Measurements from ENCODE around the gene TNIK.

DNA sequence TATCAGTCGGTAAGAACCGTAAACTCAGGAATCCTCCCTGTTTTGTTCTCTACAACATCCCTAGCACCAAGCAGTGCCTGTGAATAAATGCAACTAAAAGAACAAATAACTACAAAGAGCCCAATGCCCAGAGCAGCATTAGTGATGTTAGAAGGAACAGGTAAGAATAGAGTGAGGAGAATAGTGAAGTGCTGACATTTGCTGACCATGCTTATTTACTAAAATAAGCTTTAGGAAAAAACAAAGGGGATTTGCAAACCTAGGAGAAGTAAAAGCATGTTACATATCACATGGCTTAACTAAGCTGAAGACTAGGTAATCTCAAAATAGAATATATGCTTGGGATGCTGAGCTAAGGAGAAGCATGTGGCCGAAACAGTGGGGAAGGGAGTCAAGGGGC lies 247.6 kb downstream of the TNIK start:
- TF ChIP-seq, protein P1, sequence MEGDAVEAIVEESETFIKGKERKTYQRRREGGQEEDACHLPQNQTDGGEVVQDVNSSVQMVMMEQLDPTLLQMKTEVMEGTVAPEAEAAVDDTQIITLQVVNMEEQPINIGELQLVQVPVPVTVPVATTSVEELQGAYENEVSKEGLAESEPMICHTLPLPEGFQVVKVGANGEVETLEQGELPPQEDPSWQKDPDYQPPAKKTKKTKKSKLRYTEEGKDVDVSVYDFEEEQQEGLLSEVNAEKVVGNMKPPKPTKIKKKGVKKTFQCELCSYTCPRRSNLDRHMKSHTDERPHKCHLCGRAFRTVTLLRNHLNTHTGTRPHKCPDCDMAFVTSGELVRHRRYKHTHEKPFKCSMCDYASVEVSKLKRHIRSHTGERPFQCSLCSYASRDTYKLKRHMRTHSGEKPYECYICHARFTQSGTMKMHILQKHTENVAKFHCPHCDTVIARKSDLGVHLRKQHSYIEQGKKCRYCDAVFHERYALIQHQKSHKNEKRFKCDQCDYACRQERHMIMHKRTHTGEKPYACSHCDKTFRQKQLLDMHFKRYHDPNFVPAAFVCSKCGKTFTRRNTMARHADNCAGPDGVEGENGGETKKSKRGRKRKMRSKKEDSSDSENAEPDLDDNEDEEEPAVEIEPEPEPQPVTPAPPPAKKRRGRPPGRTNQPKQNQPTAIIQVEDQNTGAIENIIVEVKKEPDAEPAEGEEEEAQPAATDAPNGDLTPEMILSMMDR (IDR thresholded peaks at IDR 0.05; ENCODE audit: low read depth, low read length) = no peak
- TF ChIP-seq POLR2A (IDR thresholded peaks at IDR 0.05; ENCODE audit: extremely low read depth, insufficient read length) (no peak), MYC (IDR thresholded peaks at IDR 0.05; ENCODE audit: low read depth, low read length) (no peak)

Measured in NB4 (cell line).